HepG2 (cell line): ENCODE results near the gene CRK. TPM values are rescaled to one million over a fixed set of nuclear protein-coding genes. Genes with fewer than 3 reads are reported as not detected.

Experiments used
- ATAC-seq: fragments of 200-7000 bp; cut with Tn5 transposase; 3 replicates; pipeline ENCODE4 v1.9.1; 2020; ENCODE audit warnings: mild to moderate bottlenecking, moderate library complexity
- BruUV-seq: library from RNA; stranded (reverse); fragments of 400-500 nt; replicated peaks from 2 replicates; lab custom pipeline; 2021; lab: Mats Ljungman, UMichigan
- CTCF ChIA-PET: fragments of 300-600 bp; formaldehyde crosslinking; extraction: SDS; loops from one replicate; lab custom pipeline; 2021; ENCODE audit warnings: low total read pairs, inconsistent platforms, low intra/inter-chr PET ratio; lab: Yijun Ruan, JAX
- POLR2A ChIA-PET: fragments of 350-600 bp; sonication (Branson Sonifier 250); formaldehyde crosslinking; loops from one replicate; lab custom pipeline; 2020; ENCODE audit warnings: antibody characterized with exemption, inconsistent platforms; lab: Yijun Ruan, JAX
- DNase-seq: peaks from one replicate; pipeline ENCODE4 v3.0.0-alpha.2; 2015; ENCODE audit warnings: low spot score
- FAIRE-seq: peaks from 3 replicates; lab custom pipeline; 2011; peaks lifted over from hg19 to GRCh38; lab: Jason Lieb, UNC
- H2AFZ ChIP-seq: one replicate; pipeline ENCODE4 v1.6.1; 2011; ENCODE audit warnings: low read length, inconsistent platforms
- H3K27ac ChIP-seq: fragments of 300-600 bp; 3 replicates; pipeline ENCODE4 v1.8.0; 2011; ENCODE audit warnings: mixed run types, mild to moderate bottlenecking, mixed read lengths, low read length, inconsistent platforms; ENCODE audit not compliant: insufficient read depth; ENCODE audit errors: extremely low read length
- H3K27me3 ChIP-seq, 2 experiments: fragments of 200-600 bp in 1 of 2; 2 replicates in 1 of 2; 3 replicates in 1 of 2; pipeline versions ENCODE4 v1.6.0 to v1.8.0; 2011; ENCODE audit warnings: low read length in 2 of 2, mild to moderate bottlenecking in 2 of 2, moderate library complexity in 2 of 2, inconsistent platforms in 1 of 2; ENCODE audit not compliant: insufficient read depth in 2 of 2, control insufficient read depth in 1 of 2
- H3K36me3 ChIP-seq, 2 experiments: fragments of 200-600 bp in 1 of 2; replicated peaks in 1 of 2; 2 replicates in 1 of 2; 3 replicates in 1 of 2; pipeline versions ENCODE4 v1.5.1 to v1.8.0; 2011; ENCODE audit warnings: low read length in 2 of 2, inconsistent platforms in 1 of 2; ENCODE audit not compliant: insufficient read depth in 2 of 2, control insufficient read depth in 1 of 2
- H3K4me1 ChIP-seq: 2 replicates; pipeline ENCODE4 v1.5.1; 2012; ENCODE audit warnings: low read length, inconsistent platforms; ENCODE audit not compliant: insufficient read depth
- H3K4me2 ChIP-seq: 2 replicates; pipeline ENCODE4 v1.6.0; 2011; ENCODE audit warnings: low read depth, low read length, inconsistent platforms
- H3K4me3 ChIP-seq, 3 experiments: fragments of 200-600 bp in 1 of 3; sonication (generic), shearing (Covaris generic) in 1 of 3; replicated peaks in 1 of 3; 2 replicates each; pipeline ENCODE4 v1.5.1; 2011 to 2016; ENCODE audit warnings: low read length in 3 of 3, inconsistent platforms in 2 of 3, low read depth in 2 of 3, mild to moderate bottlenecking in 2 of 3, control low read depth in 1 of 3, mixed read lengths in 1 of 3; ENCODE audit not compliant: insufficient read depth in 1 of 3
- H3K79me2 ChIP-seq: one replicate; pipeline ENCODE4 v1.6.1; 2011; ENCODE audit warnings: low read length, inconsistent platforms; ENCODE audit not compliant: insufficient read depth
- H3K9ac ChIP-seq: 2 replicates; pipeline ENCODE4 v1.6.0; 2011; ENCODE audit warnings: mild to moderate bottlenecking, low read depth, low read length, inconsistent platforms; ENCODE audit not compliant: insufficient read depth
- H3K9me3 ChIP-seq: 2 replicates; pipeline ENCODE4 v1.5.1; 2012; ENCODE audit warnings: mild to moderate bottlenecking, low read length
- H4K20me1 ChIP-seq: 2 replicates; pipeline ENCODE4 v1.6.0; 2011; ENCODE audit warnings: inconsistent platforms, mild to moderate bottlenecking, low read length, moderate library complexity; ENCODE audit not compliant: insufficient read depth
- ATRX ChIP-seq: sonication (generic); formaldehyde crosslinking; IDR thresholded peaks from 2 replicates; pipeline ENCODE4 v1.4.0; 2020; ENCODE audit warnings: missing genetic modification reagents, borderline replicate concordance
- CEBPB ChIP-seq: IDR thresholded peaks from 2 replicates; pipeline ENCODE4 v1.6.1; 2011; ENCODE audit warnings: low read depth, low read length, improper control_type of control experiment, borderline replicate concordance
- HMGA1 ChIP-seq: sonication (generic); formaldehyde crosslinking; conservative IDR thresholded peaks from 2 replicates; pipeline ENCODE4 v1.4.0; 2020; ENCODE audit warnings: missing genetic modification reagents
- HNRNPH1 ChIP-seq: fragments of 200-400 bp; formaldehyde crosslinking; optimal IDR thresholded peaks from 2 replicates; pipeline ENCODE3; 2017; ENCODE audit warnings: mild to moderate bottlenecking, low read depth, low read length
- ISX ChIP-seq: sonication (generic); formaldehyde crosslinking; conservative IDR thresholded peaks from 2 replicates; pipeline ENCODE4 v1.5.0; 2020; ENCODE audit warnings: missing genetic modification reagents
- KDM5B ChIP-seq: sonication (generic); formaldehyde crosslinking; IDR thresholded peaks from 2 replicates; pipeline ENCODE4 v1.4.0; 2020; ENCODE audit warnings: missing genetic modification reagents, mild to moderate bottlenecking, borderline replicate concordance
- MIER3 ChIP-seq: IDR thresholded peaks from 2 replicates; pipeline ENCODE4 v1.6.1; 2016; ENCODE audit warnings: missing compliant biosample characterization, borderline replicate concordance
- RXRA ChIP-seq: sonication (generic); formaldehyde crosslinking; IDR thresholded peaks from 2 replicates; pipeline ENCODE4 v1.5.1; 2020; ENCODE audit warnings: missing genetic modification reagents
- SALL2 ChIP-seq: sonication (generic); formaldehyde crosslinking; IDR thresholded peaks from 2 replicates; pipeline ENCODE4 v1.8.1; 2023; ENCODE audit warnings: mild to moderate bottlenecking, missing genetic modification reagents, inconsistent platforms
- ZBTB20 ChIP-seq: sonication (generic); formaldehyde crosslinking; IDR thresholded peaks from 2 replicates; pipeline ENCODE4 v1.8.1; 2023; ENCODE audit warnings: missing genetic modification reagents, low read depth, mild to moderate bottlenecking, borderline replicate concordance
- ZBTB43 ChIP-seq: sonication (generic); formaldehyde crosslinking; conservative IDR thresholded peaks from 2 replicates; pipeline ENCODE4 v1.4.0; 2020; ENCODE audit warnings: missing genetic modification reagents
- ZBTB46 ChIP-seq: sonication (generic); formaldehyde crosslinking; IDR thresholded peaks from 2 replicates; pipeline ENCODE4 v1.4.0; 2020; ENCODE audit warnings: mild to moderate bottlenecking, missing genetic modification reagents, borderline replicate concordance
- ZFP36L1 ChIP-seq: sonication (generic); formaldehyde crosslinking; IDR thresholded peaks from 2 replicates; pipeline ENCODE4 v1.8.0; 2022; ENCODE audit warnings: mild to moderate bottlenecking, missing genetic modification reagents, moderate library complexity
- ZNF7 ChIP-seq: IDR thresholded peaks from 2 replicates; pipeline ENCODE4 v1.6.1; 2016; ENCODE audit warnings: missing biosample characterization, missing genetic modification reagents
- WGBS: methylation state at CpG from one replicate; pipeline ENCODE4 v1.1.6; 2017; ENCODE audit warnings: low lambda C conversion rate; 5-methylcytosine and 5-hydroxymethylcytosine counted together
- in situ Hi-C: cut with HindIII; loops from 2 replicates; pipeline ENCODE4 v1.10.0; 2017; ENCODE audit warnings: low pct_unique_long_range_greater_than_20kb; ENCODE audit not compliant: extremely low pct_ligation_motif_present
- intact Hi-C: fragments of 100-400 bp; cut with micrococcal nuclease; formaldehyde crosslinking; loops from one replicate; pipeline ENCODE4 v1.10.0; 2022; ENCODE audit not compliant: unreplicated experiment
- polyA plus RNA-seq, 8 experiments: library from polyadenylated mRNA; depleted of rRNA in 3 of 8; stranded (reverse) in 7 of 8; unstranded in 1 of 8; fragments of >200 nt; fragmentation: Illumina TruSeq in 4 of 8; extraction: Trizol in 4 of 8; gene quantifications; 2 replicates each; pipeline versions ENCODE4 v1.2.1 to v1.2.3, GENCODE V29; 2011 to 2016; ENCODE audit warnings: low read depth in 4 of 8, missing spikeins in 1 of 8, mixed read lengths in 1 of 8; ENCODE audit not compliant: insufficient read depth in 1 of 8
- total RNA-seq, 5 experiments: library from RNA; depleted of rRNA; stranded (reverse); fragments of >200 nt; fragmentation: Illumina TruSeq; extraction: Trizol; gene quantifications; 2 replicates each; pipeline ENCODE4 v1.2.3, GENCODE V29; 2016; ENCODE audit warnings: low read depth in 1 of 5

The CRK gene
- total and polyA plus RNA-seq, 2 of the 13 experiments (the other 11 are each of a cell fraction or from before 2014, with no cell fraction given): 47.4 to 54.2 TPM

- no peak for ATAC-seq
- POLR2A ChIA-PET: no interaction called here
- no peak overlapping the region for H3K4me3 ChIP-seq
- no peaks in the 10 kb centered on the region for H3K27me3 ChIP-seq
- TF ChIP-seq HNRNPH1 (no peak), ZFP36L1 (CRISPR knock-in tag) (no peak), SALL2 (CRISPR knock-in tag) (no peak), ISX (CRISPR knock-in tag) (no peak), ATRX (CRISPR knock-in tag) (no peak), ZBTB46 (CRISPR knock-in tag) (no peak), ZNF7 (CRISPR knock-in tag) (no peak), CEBPB (no peak), HMGA1 (CRISPR knock-in tag) (no peak), MIER3 (CRISPR knock-in tag) (no peak), KDM5B (CRISPR knock-in tag) (no peak), ZBTB20 (CRISPR knock-in tag) (no peak), RXRA (no peak), ZBTB43 (no peak)
- TF ChIP-seq, all 625 proteins: peak for 0
- Histone ChIP-seq H3K9ac (no peak overlapping the region), H2AFZ (no peak overlapping the region), H3K4me2 (no peak overlapping the region), H3K27ac (no peak overlapping the region), H3K4me1 (no peaks in the 10 kb centered on the region), H4K20me1 (0 out of 2 replicates have a peak, but pooled peaks cover 3% of the 10 kb centered on the region), H3K79me2 (peaks cover 13% of the 10 kb centered on the region), H3K36me3 (peaks cover 11 to 47% of the 10 kb centered on the region in 2 experiments; a peak in 4 of 5 replicates), H3K9me3 (no peaks in the 10 kb centered on the region)
- in situ Hi-C loops: no loop called here
- intact Hi-C loops: no loop called here
- no peak for DNase-seq
- no TSS peak for BruUV-seq
- CTCF ChIA-PET: no interaction called here
- FAIRE-seq: no peak
- WGBS: 91% methylated on average over 7 of the region's 7 CpGs
Measured at GRCh38 chr17:1422885-1423284, 33.1 kb downstream of the CRK start.
